Activated CD8-positive, alpha-beta memory T cell treated with anti-CD3 and anti-CD28 coated beads, Interleukin-2, amount 50 U/mL, for 4 hours (primary cell): ENCODE measurements around the gene ABCA6.
"Not testable (repeated sequence)": the region's sequence is repeated elsewhere in the genome, so short reads cannot be mapped to it uniquely, and the experiment has no call there.

Experiments
- DNase-seq: peaks from one replicate; pipeline ENCODE4 v3.0.0-alpha.2; 2020

ABCA6 gene

DNA sequence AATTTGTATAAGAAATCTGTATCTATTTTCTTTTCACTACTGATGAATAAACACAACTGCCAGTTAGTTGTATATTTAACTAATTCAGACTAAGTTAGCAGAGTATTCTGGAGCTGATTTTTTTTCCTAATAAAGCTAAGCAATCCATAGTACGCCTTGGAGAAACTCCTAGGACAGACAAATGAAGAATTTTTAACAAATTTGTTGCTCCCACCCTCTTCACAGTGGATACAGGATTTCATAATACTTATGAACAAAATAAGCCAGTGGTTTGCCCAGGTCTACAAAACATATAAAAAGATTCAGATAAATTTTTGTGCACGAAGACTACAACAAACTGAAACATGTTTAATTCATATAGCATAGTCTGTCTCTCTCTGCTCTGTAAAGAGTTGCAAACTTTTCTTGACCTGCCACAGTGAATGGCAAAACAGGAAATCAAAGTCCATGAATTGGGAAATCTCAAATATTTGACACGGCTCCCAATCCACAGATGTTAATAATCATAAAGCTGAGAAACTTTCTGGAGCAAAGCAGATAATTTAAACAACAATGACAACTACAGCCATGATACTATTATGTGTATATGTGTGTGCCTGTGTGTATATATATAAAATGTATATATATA lies 594 bp upstream of the ABCA6 start:
- DNase-seq = no peak

DNA sequence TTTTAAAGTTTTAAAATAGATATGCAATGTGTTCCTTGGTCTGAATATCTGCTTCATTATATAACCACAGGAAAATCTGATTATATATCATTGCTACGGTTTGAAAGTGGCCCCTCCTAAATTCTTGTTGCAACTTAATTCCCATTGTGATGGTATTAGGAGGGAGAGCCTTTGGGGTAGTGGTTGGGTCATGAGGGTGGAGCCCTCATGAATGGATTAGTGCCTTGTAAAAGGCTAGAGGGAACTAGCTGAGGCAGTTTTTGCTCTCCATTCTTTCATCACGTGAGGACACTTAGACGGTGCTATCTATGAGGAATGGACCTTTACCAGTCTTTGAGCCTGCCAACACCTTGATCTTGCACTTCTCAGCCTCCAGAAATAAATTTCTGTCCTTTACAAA lies 7.6 kb downstream of the ABCA6 start:
- no peak for DNase-seq

GRCh38 chr17:69130627-69131296 lies 10.9 kb downstream of the ABCA6 start:
- no peak for DNase-seq

DNA sequence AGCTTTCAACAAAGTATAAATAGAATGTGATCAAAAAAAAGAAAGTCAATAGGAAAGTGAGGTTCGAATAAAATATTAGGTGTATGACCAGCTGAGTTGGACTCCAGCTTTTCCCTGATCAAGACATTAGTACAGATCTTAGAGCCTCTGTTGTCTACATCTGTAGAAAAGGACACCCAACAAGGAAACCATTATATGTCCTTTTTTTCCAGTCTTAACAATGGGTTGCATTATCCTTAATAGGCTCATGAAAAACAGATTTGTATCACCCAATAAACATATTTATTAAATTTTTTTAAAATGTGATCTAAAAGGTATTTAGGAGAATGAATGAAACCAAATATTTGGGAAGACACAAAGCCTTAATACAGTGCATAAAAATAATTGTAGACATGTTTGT lies 18.1 kb downstream of the ABCA6 start:
- DNase-seq = no peak

DNA sequence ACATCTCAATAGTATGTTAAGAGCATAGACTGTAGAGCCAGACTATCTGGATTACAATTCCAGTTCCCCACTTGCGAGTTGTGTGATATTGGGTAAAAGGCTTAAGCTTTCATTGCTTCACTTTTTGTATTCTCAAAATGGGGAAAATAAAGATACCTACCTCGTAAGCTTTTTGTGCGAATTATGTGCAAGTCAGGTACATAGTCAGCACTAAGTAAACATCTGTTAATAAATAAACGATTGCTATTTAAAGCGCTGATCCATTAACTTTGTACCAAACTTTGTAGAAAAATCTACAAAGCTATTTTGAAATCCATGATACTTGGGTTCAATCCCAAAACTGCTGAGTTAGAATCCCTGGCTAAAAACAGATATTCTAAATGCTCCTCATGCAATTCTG lies 19.6 kb downstream of the ABCA6 start:
- DNase-seq = no peak

DNA sequence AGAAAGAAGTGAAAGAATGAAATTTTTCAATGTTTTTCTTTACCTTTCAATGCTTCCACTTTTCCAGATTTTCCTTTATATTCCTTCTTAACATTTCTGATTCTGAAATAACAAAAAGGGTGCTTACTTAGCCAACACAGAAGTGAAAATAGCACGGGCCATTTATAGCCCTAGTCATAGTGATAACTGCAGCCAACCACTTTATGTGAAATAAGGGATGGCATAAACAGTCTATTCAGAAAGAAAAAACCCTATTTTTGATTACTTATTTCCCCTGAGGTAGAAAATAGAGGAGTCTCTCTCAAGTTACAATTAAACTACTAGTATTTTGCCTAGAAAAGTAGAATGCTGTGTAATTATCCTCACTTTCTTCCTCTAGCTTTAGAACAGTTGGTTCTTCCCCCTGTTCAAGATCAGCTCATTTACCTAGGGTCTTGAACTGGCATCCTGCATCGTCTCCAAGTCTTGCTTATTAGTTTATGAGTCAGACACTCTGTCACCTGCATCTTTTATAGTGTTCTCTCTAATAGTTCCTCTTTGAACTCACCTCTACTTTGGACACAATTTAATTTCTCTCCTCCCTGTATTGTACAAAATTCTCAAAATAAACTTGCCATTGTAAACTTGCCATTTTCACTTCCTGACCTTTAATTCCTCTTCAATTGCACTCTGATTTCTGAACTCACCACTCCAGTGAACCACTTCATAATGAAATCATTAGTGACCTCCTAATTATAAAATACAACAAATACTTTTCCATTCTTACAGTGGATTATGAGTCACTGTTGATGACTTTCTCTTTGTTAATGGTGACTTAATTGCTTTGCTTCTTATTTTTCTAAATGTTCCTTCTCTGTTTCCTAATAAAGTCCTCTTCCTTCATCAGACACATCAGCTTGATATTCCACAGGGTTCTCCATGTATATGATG lies 23.6 kb downstream of the ABCA6 start:
- DNase-seq = no peak

DNA sequence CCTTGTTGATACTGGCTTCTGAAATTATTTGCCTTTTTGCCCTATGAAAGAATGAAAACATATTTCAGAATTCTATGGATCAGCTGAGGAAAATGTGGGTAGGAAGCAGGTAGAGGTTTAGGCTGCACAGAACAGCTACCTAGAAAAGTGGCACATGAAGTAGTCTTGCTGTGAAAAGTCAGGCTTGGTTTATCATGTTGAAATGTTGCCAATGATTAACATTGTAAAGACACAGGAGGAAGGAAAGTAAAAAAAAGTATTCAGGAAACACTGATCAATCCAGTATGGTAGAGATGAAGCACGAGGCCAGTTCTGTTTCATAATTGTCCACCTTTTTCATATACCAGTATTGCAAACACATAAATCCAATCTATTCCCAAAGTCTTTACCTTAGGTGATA lies 29.9 kb downstream of the ABCA6 start:
- no peak for DNase-seq

GRCh38 chr17:69105907-69106730 lies 35.6 kb downstream of the ABCA6 start:
- DNase-seq = no peak

GRCh38 chr17:69103557-69104233 lies 38.0 kb downstream of the ABCA6 start:
- DNase-seq = no peak

DNA sequence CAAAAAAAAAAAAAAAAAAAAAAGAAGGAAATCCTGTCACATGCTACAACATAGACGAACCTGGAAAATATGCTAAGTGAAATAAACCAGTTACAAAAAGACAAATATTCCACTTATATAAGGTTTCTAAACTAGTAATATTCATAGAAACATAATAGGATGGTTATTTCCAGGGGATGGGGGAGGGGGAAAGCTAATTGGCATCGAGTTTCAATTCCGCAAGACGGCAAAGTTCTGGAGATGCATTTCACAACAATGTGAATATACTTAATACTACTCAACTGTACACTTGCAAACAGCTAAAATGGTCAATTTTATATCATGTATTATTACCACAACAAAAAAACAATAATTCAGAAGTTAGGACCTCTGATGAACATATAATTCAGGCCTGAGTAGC lies 43.1 kb downstream of the ABCA6 start:
- no peak for DNase-seq

DNA sequence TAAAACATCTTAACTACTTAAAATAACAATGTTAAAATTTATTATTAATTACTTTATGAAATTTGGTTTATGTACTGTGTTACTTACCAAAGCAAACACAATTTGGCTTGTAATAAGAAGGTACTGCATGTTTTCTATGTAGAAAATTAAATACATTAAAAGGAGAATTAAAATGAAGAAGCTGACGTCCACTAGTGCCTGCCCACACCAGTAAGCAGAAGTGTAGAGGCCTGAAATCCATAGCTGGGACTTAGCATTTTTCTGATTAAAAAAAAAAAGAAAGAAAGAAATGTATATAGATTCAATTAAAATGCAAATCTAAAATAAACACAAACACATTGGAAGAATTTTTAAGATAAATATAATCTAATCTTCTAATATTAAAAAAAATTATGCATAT lies 45.2 kb downstream of the ABCA6 start:
- DNase-seq = no peak

- no peak for DNase-seq
Observed at GRCh38 chr17:69093995-69094394, 47.7 kb downstream of the ABCA6 start.

DNA sequence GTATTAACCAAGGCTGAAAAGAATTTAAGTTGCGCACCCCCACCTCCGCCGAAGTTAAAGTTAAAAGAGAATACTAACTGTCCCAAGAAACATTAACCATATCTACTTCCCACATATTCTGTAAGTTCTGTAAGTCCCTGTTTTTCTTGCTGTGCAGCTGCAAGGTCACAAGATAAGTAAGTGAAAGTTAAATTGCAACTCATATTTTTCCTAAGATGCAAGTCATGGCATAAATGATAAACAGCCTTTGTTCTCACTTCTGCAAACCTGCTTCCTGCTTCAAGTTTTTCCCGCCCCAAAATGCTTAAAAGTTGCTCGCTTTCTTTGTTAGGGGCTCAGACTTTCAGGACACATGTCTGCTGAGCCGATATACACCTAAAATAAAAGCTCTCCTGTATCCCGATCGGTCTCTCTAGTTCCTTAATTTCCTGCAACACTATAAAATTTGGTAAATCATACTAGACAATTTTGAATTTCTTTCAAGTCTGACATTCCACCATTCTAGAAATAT lies 48.4 kb downstream of the ABCA6 start:
- DNase-seq = no peak

DNA sequence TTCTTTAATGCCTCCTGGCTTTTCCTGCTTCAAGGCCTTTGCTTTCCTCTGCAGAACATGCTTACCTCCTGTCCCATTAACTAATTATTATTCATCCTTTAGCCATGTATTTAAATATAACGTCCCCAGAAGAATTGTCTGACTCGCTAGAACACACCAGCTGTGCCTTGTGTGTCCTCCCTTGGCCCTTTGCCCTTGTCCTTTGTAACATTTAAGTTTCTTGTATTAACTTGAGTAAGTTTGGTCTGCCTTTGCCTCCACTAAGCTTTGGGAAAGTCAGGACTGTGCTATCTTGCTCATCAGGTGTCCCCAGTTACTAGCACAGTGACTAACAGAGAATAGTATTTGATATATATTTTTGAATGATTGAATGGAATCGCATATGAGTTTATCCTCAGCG lies 51.3 kb downstream of the ABCA6 start:
- DNase-seq = no peak

DNA sequence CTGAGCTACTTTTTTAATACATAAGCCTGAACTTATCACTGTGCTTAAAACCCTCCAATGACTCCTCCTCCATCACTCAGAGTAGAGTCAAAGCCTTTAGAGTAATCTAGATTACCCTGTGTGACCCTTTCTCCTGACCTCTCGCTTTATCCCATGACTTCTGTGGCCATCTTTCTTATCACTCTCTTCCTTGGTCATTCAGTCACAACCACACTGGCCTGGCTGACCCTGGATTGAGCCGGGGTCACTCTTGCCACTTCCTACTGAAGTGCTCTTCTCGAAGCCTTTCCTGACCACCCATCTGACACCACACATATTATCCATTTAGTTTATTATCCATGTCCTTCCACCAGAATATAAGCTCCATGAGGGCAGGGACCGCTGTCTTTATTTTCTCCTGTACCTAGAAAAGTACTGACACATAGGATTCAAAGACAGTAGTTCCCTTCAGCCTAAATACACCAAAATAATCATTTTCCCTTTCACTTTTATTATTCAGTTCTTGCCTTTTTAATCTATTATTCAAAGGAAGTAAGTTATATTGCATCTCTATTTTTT lies 53.0 kb downstream of the ABCA6 start:
- no peak for DNase-seq

DNA sequence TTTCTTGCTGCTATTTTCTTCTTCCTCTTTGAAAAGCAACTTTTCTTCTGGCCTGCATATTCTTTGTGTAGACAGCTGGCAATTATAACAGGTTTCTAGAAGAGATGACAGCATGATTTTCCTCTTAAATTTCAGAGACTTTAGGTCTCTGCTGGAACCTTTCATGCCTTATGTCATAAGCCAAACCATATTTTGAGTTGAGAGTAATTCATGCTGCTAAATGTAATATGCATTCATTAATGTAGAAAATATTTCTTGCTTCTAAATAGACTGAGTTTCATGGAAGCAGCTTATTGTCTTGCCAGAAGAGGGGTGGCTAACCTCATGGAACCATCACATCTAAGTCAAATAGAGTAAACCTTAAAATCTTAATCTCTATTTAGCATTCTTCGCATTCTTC lies 55.1 kb downstream of the ABCA6 start:
- no peak for DNase-seq

GRCh38 chr17:69084911-69085310 lies 56.8 kb downstream of the ABCA6 start:
- DNase-seq = no peak

- DNase-seq = no peak
Observed at GRCh38 chr17:69082696-69083095, 59.0 kb downstream of the ABCA6 start.

GRCh38 chr17:69078864-69079263 lies 62.8 kb downstream of the ABCA6 start:
- DNase-seq = no peak

DNA sequence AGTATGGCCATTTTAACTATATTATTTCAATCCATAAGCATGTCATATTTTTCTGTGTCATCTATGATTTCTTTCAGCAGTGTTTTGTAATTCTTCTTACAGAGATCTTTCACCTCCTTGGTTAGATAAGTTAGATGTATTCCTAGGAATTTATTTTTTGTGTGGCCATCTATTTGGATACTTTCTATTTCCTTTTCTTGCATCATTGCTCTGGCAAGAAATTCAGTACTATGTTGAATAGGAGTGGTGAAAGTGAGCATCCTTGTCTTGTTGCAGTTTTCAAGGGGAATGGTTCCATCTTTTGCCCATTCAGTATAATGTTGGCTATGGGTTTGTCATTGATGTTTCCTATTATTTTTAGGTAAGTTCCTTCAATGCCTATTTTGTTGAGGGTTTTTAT lies 65.9 kb downstream of the ABCA6 start:
- DNase-seq = no peak

GRCh38 chr17:69073392-69073791 lies 68.3 kb downstream of the ABCA6 start:
- not testable (repeated sequence) for DNase-seq

- DNase-seq = not testable (repeated sequence)
Observed at GRCh38 chr17:69072803-69073256, 68.9 kb downstream of the ABCA6 start.
